OCI-LY1 (cell line): ENCODE data around the gene PAX6.

Source experiments
- EZH2 ChIP-seq: fragments of 200-600 bp; sonication (generic), shearing (Covaris generic); IDR thresholded peaks from 2 replicates; pipeline ENCODE4 v1.8.0; 2017; ENCODE audit warnings: borderline replicate concordance, mixed run types, mild to moderate bottlenecking, antibody characterized with exemption, low read length, moderate library complexity, mixed read lengths
- TF ChIP-seq, protein P1 (sequence below): fragments of 200-600 bp; sonication (generic), shearing (Covaris generic); IDR thresholded peaks from 2 replicates; pipeline ENCODE4 v1.5.1; 2017; ENCODE audit warnings: mild to moderate bottlenecking, antibody characterized with exemption, low read length, moderate library complexity, mixed read lengths

DNA sequence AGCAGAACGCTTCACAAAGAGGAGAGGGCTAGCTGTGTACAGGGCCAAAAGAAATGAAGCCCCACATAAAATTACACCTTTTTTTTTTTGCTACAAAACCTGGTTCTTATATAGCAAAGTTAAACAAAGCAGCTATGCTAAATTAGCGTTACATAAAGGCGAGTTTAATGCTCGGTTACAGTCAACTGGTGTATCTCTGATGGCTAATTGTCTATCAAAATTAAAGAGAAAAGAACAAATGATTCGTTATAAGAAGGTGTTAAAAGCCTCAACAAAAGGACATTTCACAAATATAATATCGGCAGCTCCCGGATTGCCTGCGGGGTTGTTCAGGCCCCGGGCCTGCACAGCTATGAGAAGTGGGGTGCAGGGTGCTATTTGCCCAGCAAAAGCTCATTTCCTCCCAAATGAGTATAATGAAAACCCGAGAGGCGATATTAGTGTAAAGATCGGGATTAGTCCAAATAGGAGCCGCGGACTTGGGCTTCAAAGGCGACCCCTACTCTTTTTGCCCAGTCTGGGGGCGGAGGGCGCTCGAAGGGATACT lies 13.3 kb upstream of the PAX6 start:
- TF ChIP-seq, protein P1, sequence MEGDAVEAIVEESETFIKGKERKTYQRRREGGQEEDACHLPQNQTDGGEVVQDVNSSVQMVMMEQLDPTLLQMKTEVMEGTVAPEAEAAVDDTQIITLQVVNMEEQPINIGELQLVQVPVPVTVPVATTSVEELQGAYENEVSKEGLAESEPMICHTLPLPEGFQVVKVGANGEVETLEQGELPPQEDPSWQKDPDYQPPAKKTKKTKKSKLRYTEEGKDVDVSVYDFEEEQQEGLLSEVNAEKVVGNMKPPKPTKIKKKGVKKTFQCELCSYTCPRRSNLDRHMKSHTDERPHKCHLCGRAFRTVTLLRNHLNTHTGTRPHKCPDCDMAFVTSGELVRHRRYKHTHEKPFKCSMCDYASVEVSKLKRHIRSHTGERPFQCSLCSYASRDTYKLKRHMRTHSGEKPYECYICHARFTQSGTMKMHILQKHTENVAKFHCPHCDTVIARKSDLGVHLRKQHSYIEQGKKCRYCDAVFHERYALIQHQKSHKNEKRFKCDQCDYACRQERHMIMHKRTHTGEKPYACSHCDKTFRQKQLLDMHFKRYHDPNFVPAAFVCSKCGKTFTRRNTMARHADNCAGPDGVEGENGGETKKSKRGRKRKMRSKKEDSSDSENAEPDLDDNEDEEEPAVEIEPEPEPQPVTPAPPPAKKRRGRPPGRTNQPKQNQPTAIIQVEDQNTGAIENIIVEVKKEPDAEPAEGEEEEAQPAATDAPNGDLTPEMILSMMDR = no peak
- no peak for TF ChIP-seq EZH2
